ENCODE results near the gene PRDX2.

PRDX2 gene

DNA sequence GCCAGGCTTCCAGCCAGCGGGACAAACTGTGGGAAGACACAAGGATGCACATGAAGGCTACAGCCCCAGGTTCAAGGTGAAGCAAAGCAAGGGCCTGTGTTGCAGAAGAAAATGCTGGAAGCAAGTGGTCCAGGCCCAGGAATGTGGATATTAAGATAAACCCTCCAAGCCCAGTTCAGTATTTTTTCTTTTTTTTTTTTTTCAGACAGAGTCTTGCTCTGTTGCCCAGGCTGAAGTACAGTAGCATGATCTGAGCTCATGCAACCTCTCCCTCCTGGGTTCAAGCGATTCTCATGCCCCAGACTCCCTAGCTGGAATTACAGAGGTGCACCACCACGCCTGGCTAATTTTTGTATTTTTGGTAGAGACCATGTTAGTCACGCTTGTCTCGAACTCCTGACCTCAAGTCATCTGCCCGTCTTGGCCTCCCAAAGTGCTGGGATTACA, 4.4 kb downstream of the PRDX2 start:
- no peak overlapping the region for H3K4me3 ChIP-seq (ENCODE audit: low read depth, low read length)
- no peak overlapping the region for H3K9ac ChIP-seq (ENCODE audit: low read length)
- H3K4me1 ChIP-seq (ENCODE audit: control insufficient read depth, insufficient read depth, low read length): peaks cover 20% of the 10 kb centered on the region
- no peaks in the 10 kb centered on the region for H3K9me3 ChIP-seq (ENCODE audit: control insufficient read depth, insufficient read depth, low read depth, low read length)
- peaks cover 23% of the 10 kb centered on the region for H3K36me3 ChIP-seq (ENCODE audit: control insufficient read depth, insufficient read depth, low read length)
- H3K27ac ChIP-seq (ENCODE audit: low read depth, low read length): no peak overlapping the region
- H3K27me3 ChIP-seq (ENCODE audit: control insufficient read depth, insufficient read depth, low read length): no peaks in the 10 kb centered on the region; the same call in 1 of the 2 replicates

DNA sequence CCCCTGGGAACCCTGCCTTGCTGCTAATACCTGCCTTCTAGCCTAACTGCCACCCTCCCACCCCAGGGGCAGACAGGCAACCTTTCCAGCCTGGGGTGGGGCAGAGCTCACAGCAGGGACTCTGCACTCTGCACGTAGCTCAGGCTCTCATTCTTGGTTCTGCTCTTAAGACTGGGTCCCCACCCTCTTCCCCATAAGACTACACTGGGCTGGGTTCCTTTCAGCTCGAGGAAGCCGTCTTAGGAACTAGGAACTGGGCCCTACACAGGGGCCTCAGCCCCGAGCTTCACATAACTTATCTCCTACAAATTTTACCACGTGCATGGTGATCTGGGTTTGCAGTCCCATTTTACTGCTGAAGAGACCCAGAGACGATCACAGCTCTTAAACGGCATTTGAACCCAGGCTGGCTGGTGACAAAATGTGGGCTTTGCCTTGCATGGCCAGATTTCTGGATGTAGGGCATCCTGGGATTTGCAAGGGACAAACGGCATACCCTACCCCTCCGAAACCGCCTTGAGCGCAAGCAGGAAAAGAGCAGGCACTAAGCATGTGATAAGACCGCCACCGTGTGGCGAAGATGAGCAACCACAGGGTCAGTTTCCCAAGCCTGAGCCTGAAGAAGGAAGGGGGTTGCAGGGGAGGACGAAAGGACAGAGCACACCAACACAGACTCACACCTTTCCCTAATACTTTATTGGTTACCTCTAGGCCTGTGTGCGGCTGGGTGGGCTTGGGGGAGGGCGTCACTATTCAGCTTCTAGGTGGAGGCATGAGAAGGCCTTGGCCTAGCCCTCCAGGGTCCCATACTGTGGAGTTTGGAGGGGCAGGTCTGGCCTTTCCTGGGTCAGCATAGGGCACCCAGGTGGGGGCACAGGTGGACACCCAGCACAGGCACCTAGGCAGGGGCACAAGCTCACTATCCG, 5.2 kb downstream of the PRDX2 start:
- Histone ChIP-seq H3K4me1 (ENCODE audit: control insufficient read depth, insufficient read depth, low read length) (peaks cover 20% of the 10 kb centered on the region), H3K27ac (ENCODE audit: low read depth, low read length) (no peak overlapping the region), H3K4me3 (ENCODE audit: low read depth, low read length) (no peak overlapping the region), H3K36me3 (ENCODE audit: control insufficient read depth, insufficient read depth, low read length) (peaks cover 23% of the 10 kb centered on the region), H3K27me3 (ENCODE audit: control insufficient read depth, insufficient read depth, low read length) (no peaks in the 10 kb centered on the region), H3K9ac (ENCODE audit: low read length) (no peak overlapping the region), H3K9me3 (ENCODE audit: control insufficient read depth, insufficient read depth, low read depth, low read length) (no peaks in the 10 kb centered on the region)

DNA sequence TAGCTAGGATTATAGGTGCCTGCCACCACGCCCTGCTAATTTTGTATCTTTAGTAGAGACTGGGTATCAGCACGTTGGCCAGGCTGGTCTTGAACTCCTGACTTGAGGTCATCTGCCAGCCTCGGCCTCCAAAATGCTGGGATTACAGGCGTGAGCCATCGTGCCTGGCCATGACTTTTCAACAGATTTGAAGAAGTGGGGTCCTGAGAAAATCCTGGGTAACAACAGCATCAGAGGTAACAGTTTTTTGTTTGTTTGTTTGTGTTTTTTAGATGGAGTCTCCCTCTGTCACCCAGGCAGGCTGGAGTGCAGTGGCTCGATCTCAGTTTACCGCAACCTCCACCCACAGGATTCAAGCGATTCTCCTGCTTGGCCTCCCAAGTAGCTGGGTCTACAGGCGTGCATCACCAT, 6.6 kb downstream of the PRDX2 start:
- Histone ChIP-seq H3K27me3 (ENCODE audit: control insufficient read depth, insufficient read depth, low read length) (peaks cover 7% of the 10 kb centered on the region; the same call in 1 of the 2 replicates), H3K4me1 (ENCODE audit: control insufficient read depth, insufficient read depth, low read length) (peaks cover 22% of the 10 kb centered on the region), H3K9me3 (ENCODE audit: control insufficient read depth, insufficient read depth, low read depth, low read length) (no peaks in the 10 kb centered on the region), H3K9ac (ENCODE audit: low read length) (no peak overlapping the region), H3K36me3 (ENCODE audit: control insufficient read depth, insufficient read depth, low read length) (peaks cover 13% of the 10 kb centered on the region), H3K4me3 (ENCODE audit: low read depth, low read length) (no peak overlapping the region), H3K27ac (ENCODE audit: low read depth, low read length) (no peak overlapping the region)

DNA sequence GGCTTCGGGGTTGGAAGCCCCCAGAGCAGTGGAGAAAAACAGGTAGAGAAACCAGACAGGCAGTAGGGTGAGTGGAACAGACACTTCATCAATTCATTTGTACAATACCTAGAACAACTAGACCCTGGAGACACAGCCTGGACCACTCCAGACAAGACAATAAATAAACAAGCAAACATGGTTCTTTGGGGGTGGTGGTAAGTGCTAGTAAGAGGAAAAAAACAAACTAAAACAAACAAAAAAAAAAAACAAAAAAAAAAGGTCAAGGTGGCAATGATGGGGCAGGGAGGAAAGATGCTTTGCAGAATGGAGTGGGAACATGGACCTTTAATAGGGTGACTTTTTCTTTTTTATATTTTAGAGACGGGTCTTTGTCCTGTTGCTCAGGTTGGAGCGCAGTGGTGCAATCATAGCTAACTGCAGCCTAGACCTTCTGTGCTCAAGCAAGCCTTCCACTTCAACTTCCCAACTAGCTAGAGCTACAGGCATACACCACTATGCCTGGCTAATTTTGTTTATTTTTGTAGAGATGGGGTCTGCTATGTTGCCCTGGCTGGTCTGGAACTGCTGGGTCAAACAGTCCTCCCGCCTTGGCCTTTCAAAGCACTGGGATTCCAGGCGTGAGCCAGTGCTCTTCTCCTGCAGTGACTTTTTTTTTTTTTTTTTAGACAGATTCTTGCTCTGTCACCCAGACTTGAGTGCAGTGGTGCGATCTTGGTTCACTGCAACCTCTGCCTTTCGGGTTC, 7.2 kb downstream of the PRDX2 start:
- H3K4me3 ChIP-seq (ENCODE audit: low read depth, low read length): peak overlapping the region; percentile 65
- peak overlapping the region; percentile 94 for H3K27ac ChIP-seq (ENCODE audit: low read depth, low read length)
- H3K27me3 ChIP-seq (ENCODE audit: control insufficient read depth, insufficient read depth, low read length): peaks cover 7% of the 10 kb centered on the region; the same call in 1 of the 2 replicates
- H3K4me1 ChIP-seq (ENCODE audit: control insufficient read depth, insufficient read depth, low read length): peaks cover 23% of the 10 kb centered on the region
- peaks cover 7% of the 10 kb centered on the region for H3K36me3 ChIP-seq (ENCODE audit: control insufficient read depth, insufficient read depth, low read length)
- peak overlapping the region; percentile 77 for H3K9ac ChIP-seq (ENCODE audit: low read length)
- no peaks in the 10 kb centered on the region for H3K9me3 ChIP-seq (ENCODE audit: control insufficient read depth, insufficient read depth, low read depth, low read length)

DNA sequence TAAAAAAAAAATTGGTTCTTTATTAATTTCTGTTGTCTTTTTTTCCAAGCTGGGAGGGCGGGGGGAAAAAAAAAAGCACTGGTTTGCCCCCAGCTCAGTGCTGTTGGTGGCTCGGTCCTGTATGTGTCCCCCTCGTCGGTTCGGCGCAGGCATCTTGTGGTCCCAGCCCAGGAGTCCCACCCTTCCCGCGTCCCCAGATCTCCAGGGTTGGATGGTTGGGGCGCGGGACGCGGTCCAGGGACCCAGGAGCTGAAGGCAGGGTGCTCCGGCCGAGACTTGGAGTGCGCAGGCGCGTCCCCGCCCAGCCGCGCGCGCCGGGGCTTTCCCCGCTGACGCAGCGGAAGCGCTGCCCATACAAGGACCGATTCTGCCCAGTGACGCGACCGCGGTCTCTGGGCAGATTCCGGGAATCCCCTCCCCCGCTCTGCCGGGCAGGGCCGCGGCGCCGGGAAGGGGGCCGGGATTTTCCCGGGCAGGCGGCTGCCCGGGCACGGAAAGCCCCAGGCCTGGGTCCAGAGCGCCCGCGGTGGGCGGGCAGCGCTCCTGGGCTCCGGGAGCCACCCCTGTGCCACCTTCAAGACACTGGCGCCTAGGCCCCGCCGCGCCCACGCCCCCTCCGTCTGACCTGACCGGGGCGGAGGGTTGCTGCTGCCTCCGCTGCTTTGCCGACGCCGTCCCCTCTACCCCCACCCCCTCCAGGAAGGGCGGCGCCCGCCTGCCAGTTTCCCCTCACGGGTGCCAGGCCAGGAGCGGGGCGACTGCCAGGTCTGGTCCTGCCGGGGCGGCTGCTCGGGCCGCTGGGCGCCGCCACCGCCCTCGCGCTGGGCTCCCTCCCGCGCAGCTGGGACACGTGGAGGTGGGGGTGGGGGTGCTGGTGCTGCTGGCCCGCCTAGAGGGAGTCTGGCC, 8.1 kb downstream of the PRDX2 start:
- H3K36me3 ChIP-seq (ENCODE audit: control insufficient read depth, insufficient read depth, low read length): peaks cover under 1% of the 10 kb centered on the region; the same call in 1 of the 2 replicates
- peak overlapping the region; percentile 65 for H3K4me3 ChIP-seq (ENCODE audit: low read depth, low read length)
- peaks cover 31% of the 10 kb centered on the region for H3K4me1 ChIP-seq (ENCODE audit: control insufficient read depth, insufficient read depth, low read length)
- H3K9ac ChIP-seq (ENCODE audit: low read length): peak overlapping the region; percentile 77
- peak overlapping the region; percentile 94 for H3K27ac ChIP-seq (ENCODE audit: low read depth, low read length)
- H3K27me3 ChIP-seq (ENCODE audit: control insufficient read depth, insufficient read depth, low read length): peaks cover 7% of the 10 kb centered on the region; the same call in 1 of the 2 replicates
- H3K9me3 ChIP-seq (ENCODE audit: control insufficient read depth, insufficient read depth, low read depth, low read length): no peaks in the 10 kb centered on the region

DNA sequence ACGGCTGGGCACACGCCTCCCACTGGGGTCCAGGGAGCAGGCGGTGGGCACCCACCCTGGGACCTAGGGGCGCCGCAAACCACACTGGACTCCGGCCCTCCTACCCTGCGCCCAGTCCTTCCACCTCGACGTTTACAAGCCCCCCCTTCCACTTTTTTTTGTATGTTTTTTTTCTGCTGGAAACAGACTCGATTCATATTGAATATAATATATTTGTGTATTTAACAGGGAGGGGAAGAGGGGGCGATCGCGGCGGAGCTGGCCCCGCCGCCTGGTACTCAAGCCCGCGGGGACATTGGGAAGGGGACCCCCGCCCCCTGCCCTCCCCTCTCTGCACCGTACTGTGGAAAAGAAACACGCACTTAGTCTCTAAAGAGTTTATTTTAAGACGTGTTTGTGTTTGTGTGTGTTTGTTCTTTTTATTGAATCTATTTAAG, 8.7 kb downstream of the PRDX2 start:
- no peaks in the 10 kb centered on the region for H3K36me3 ChIP-seq (ENCODE audit: control insufficient read depth, insufficient read depth, low read length)
- H3K4me1 ChIP-seq (ENCODE audit: control insufficient read depth, insufficient read depth, low read length): peaks cover 38% of the 10 kb centered on the region
- H3K27ac ChIP-seq (ENCODE audit: low read depth, low read length): peak overlapping the region; percentile 94; the same call in 1 of the 2 replicates
- H3K4me3 ChIP-seq (ENCODE audit: low read depth, low read length): peak overlapping the region; percentile 65
- peaks cover 7% of the 10 kb centered on the region; the same call in 1 of the 2 replicates for H3K27me3 ChIP-seq (ENCODE audit: control insufficient read depth, insufficient read depth, low read length)
- peak overlapping the region; percentile 55 for H3K9ac ChIP-seq (ENCODE audit: low read length)
- H3K9me3 ChIP-seq (ENCODE audit: control insufficient read depth, insufficient read depth, low read depth, low read length): no peaks in the 10 kb centered on the region

DNA sequence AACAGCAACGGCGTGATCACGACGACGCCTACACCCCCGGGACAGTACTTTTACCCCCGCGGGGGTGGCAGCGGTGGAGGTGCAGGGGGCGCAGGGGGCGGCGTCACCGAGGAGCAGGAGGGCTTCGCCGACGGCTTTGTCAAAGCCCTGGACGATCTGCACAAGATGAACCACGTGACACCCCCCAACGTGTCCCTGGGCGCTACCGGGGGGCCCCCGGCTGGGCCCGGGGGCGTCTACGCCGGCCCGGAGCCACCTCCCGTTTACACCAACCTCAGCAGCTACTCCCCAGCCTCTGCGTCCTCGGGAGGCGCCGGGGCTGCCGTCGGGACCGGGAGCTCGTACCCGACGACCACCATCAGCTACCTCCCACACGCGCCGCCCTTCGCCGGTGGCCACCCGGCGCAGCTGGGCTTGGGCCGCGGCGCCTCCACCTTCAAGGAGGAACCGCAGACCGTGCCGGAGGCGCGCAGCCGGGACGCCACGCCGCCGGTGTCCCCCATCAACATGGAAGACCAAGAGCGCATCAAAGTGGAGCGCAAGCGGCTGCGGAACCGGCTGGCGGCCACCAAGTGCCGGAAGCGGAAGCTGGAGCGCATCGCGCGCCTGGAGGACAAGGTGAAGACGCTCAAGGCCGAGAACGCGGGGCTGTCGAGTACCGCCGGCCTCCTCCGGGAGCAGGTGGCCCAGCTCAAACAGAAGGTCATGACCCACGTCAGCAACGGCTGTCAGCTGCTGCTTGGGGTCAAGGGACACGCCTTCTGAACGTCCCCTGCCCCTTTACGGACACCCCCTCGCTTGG, 9.3 kb downstream of the PRDX2 start:
- H3K27me3 ChIP-seq (ENCODE audit: control insufficient read depth, insufficient read depth, low read length): peaks cover 7% of the 10 kb centered on the region; the same call in 1 of the 2 replicates
- H3K27ac ChIP-seq (ENCODE audit: low read depth, low read length): peak overlapping the region; percentile 35; the same call in 1 of the 2 replicates
- H3K4me1 ChIP-seq (ENCODE audit: control insufficient read depth, insufficient read depth, low read length): peaks cover 38% of the 10 kb centered on the region
- no peaks in the 10 kb centered on the region for H3K36me3 ChIP-seq (ENCODE audit: control insufficient read depth, insufficient read depth, low read length)
- no peaks in the 10 kb centered on the region for H3K9me3 ChIP-seq (ENCODE audit: control insufficient read depth, insufficient read depth, low read depth, low read length)
- peak overlapping the region; percentile 65 for H3K4me3 ChIP-seq (ENCODE audit: low read depth, low read length)
- peak overlapping the region; percentile 55 for H3K9ac ChIP-seq (ENCODE audit: low read length)

DNA sequence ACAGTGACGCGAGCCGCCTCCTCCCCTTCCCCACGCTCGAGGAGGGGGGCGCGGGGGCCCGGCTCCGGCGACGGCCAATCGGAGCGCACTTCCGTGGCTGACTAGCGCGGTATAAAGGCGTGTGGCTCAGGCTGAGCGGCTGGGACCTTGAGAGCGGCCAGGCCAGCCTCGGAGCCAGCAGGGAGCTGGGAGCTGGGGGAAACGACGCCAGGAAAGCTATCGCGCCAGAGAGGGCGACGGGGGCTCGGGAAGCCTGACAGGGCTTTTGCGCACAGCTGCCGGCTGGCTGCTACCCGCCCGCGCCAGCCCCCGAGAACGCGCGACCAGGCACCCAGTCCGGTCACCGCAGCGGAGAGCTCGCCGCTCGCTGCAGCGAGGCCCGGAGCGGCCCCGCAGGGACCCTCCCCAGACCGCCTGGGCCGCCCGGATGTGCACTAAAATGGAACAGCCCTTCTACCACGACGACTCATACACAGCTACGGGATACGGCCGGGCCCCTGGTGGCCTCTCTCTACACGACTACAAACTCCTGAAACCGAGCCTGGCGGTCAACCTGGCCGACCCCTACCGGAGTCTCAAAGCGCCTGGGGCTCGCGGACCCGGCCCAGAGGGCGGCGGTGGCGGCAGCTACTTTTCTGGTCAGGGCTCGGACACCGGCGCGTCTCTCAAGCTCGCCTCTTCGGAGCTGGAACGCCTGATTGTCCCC, 10.1 kb downstream of the PRDX2 start, which contains the start of gene JUNB:
Gene JUNB (plus strand): TSS at position 142 of the 706 bp plus-strand sequence. CDS start 286 bp downstream, at position 428.
- peaks cover 7% of the 10 kb centered on the region; the same call in 1 of the 2 replicates for H3K27me3 ChIP-seq (ENCODE audit: control insufficient read depth, insufficient read depth, low read length)
- peaks cover 38% of the 10 kb centered on the region for H3K4me1 ChIP-seq (ENCODE audit: control insufficient read depth, insufficient read depth, low read length)
- H3K4me3 ChIP-seq (ENCODE audit: low read depth, low read length): peak within 1 kb of the TSS; percentile 65

DNA sequence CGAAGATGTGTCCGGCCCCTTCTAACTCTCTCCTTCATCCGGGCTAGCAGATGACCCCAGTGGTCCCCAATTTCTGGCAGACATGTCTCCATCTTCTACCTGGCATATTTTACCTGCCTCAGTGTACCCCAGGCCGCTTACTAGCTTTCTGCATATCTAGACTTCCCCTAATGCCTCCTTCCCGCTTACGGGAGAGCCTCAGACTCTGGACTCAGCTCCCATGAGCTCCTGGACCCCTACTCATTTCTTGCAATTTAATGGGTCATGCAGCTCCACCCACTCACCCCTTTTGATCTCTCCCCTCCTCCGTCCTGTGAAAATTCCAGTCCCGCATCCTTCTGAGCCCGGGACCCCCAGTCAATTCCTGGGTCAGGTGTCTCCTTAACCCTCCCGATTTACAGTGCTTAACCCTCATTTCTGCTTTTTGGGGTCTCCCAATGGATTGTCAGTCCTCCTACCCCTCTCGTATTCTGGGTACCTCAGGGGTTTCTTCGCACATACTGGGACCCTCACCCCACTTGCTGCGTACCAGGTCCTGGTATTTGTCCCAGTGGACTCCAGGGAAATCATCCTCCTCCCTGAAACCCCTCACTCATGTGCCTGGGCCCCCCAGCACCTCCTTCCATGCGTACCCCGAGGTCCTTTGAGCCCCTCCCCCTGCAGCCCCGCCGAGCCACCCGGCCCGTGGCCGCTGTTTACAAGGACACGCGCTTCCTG, 10.8 kb downstream of the PRDX2 start:
- Histone ChIP-seq H3K27ac (ENCODE audit: low read depth, low read length) (no peak overlapping the region; the same call in 1 of the 2 replicates), H3K9me3 (ENCODE audit: control insufficient read depth, insufficient read depth, low read depth, low read length) (no peaks in the 10 kb centered on the region), H3K4me1 (ENCODE audit: control insufficient read depth, insufficient read depth, low read length) (peaks cover 37% of the 10 kb centered on the region), H3K27me3 (ENCODE audit: control insufficient read depth, insufficient read depth, low read length) (peaks cover 7% of the 10 kb centered on the region; the same call in 1 of the 2 replicates), H3K4me3 (ENCODE audit: low read depth, low read length) (peak overlapping the region; percentile 65), H3K36me3 (ENCODE audit: control insufficient read depth, insufficient read depth, low read length) (no peaks in the 10 kb centered on the region), H3K9ac (ENCODE audit: low read length) (peak overlapping the region; percentile 54)

More for the DNA sequence above, 10.1 kb downstream of the PRDX2 start, which contains the start of gene JUNB:
- H3K9ac ChIP-seq (ENCODE audit: low read length): peak within 1 kb of the TSS; percentile 55
- no peaks in the 10 kb centered on the region for H3K36me3 ChIP-seq (ENCODE audit: control insufficient read depth, insufficient read depth, low read length)
- no peaks in the 10 kb centered on the region for H3K9me3 ChIP-seq (ENCODE audit: control insufficient read depth, insufficient read depth, low read depth, low read length)
- H3K27ac ChIP-seq (ENCODE audit: low read depth, low read length): peak within 1 kb of the TSS; percentile 35; the same call in 1 of the 2 replicates
